DMS 273 treated with DMSO at 0.1 percent for 48 hours (cell line): ENCODE data around the gene DDX39A.
A peak's percentile ranks its signal among the peaks of the same experiment; 100 is the strongest.

Source experiments
- DNase-seq: peaks from one replicate; lab custom pipeline; 2025; lab: John Stamatoyannopoulos, UW

Gene DDX39A

GRCh38 chr19:14363183-14364097, 55.7 kb downstream of the DDX39A start:
- DNase-seq, result peak; percentile 77

GRCh38 chr19:14361824-14362223, 57.3 kb downstream of the DDX39A start:
- DNase-seq, result peak; percentile 36
